Renal cortex interstitium (tissue), 3 donors: ENCODE data around the gene C1QTNF9B. TPM values are rescaled to one million over a fixed set of nuclear protein-coding genes. Genes with fewer than 3 reads are reported as not detected.

Source experiments
- polyA plus RNA-seq, 3 donors: library from polyadenylated mRNA; unstranded; fragments of 120-200 nt; gene quantifications; one replicate each; pipeline ENCODE4 v1.2.1, GENCODE V29; 2013; ENCODE audit not compliant: insufficient read length in 3 of 3

Gene C1QTNF9B
- polyA plus RNA-seq, 3 donors, result 0.83 to 0.95 (median 0.87) TPM

Other genes starting within 250 kb of the C1QTNF9B start
- gene MIPEP, start 8.1 kb downstream of the C1QTNF9B start, polyA plus RNA-seq, result 10 to 100 TPM; 27.0 to 27.8 (median 27.4) TPM